ENCODE measurements around the gene VWA5A.

Gene VWA5A

DNA sequence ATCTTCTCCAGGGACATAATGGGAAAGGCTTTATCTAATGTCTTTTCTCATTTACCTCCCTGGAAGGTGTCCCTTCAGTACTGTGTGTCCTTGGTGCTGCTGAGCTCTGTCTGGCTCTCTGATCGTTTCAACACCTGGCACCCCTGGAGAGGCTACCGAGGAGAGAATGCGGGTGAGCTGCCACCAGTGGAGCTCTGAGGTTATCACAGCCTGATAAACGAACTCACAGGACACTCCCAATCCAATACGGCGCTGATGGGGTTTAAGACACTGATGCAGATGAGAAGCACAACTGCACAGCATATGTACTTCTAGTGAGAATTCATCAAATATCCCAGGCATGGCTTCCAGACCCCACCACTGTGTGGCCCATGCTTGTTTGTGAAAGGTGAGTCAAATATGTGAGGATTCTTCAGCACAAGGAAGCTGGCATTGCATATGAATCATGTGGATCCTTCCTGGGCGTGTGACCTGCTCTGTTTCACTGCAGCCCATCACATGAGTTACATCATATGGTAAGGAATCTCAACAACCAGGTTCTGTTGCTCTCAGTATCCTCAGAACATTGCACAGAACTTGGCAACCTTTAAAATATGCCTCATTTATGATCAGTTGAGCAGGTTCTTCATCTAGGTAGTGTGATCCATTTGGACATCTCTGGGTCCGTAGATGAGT is 34.8 kb upstream of the VWA5A start:
- Histone ChIP-seq H3K9ac (ENCODE audit: low read depth, low read length) (no peak overlapping the region), H3K4me3 (ENCODE audit: low read depth in 1 of 2, low read length in 2 of 2) (no peak overlapping the region), H3K79me2 (ENCODE audit: insufficient read depth, low read length) (no peaks in the 10 kb centered on the region), H3K27me3 (ENCODE audit: insufficient read depth, low read length, poor library complexity) (peaks cover 21% of the 10 kb centered on the region), H4K20me1 (ENCODE audit: insufficient read depth, low read length) (no peaks in the 10 kb centered on the region), H3K9me3 (ENCODE audit: insufficient read depth, low read length, severe bottlenecking) (no peaks in the 10 kb centered on the region), H3K36me3 (ENCODE audit: insufficient read depth, low read length) (no peaks in the 10 kb centered on the region), H3K4me1 (ENCODE audit: insufficient read depth, low read length) (no peaks in the 10 kb centered on the region), H3K27ac (ENCODE audit: low read length) (no peak overlapping the region), H3K4me2 (ENCODE audit: insufficient read depth, low read length) (no peak overlapping the region), H2AFZ (ENCODE audit: low read depth, low read length) (no peak overlapping the region)
- DNase-seq: no peak
- ATAC-seq (ENCODE audit: insufficient read depth, low read depth): no peak
- TF ChIP-seq EZH2 (IDR thresholded peaks at IDR 0.05; ENCODE audit: borderline replicate concordance, low read depth, low read length, severe bottlenecking) (no peak), CTCF (IDR thresholded peaks at IDR 0.05; ENCODE audit: borderline replicate concordance, extremely low read depth, low read length, poor library complexity, severe bottlenecking) (no peak)

DNA sequence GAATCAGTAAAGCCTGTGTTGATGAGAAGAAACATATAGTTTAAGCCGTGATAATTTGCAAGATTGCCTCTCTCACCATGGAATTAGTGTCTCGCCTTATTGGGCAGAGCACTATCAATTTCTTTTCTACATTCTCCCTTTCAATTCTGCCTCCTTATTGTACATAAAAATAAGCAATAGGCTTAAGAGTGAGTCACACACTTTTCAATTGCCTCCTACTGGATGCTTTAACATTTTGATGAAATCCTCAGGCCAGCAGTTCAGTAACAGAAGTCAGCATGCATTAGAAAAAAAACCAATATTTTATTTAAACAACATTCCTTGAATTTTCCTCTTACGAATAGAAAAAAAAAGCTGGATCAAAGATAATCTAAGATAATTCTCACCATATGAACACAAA is 33.8 kb upstream of the VWA5A start:
- no peaks in the 10 kb centered on the region for H3K36me3 ChIP-seq (ENCODE audit: insufficient read depth, low read length)
- no peaks in the 10 kb centered on the region for H3K79me2 ChIP-seq (ENCODE audit: insufficient read depth, low read length)
- peaks cover 21% of the 10 kb centered on the region for H3K27me3 ChIP-seq (ENCODE audit: insufficient read depth, low read length, poor library complexity)
- H3K4me1 ChIP-seq (ENCODE audit: insufficient read depth, low read length): no peaks in the 10 kb centered on the region
- no peak overlapping the region for H3K27ac ChIP-seq (ENCODE audit: low read length)
- H4K20me1 ChIP-seq (ENCODE audit: insufficient read depth, low read length): no peaks in the 10 kb centered on the region
- H3K9ac ChIP-seq (ENCODE audit: low read depth, low read length): no peak overlapping the region
- H3K9me3 ChIP-seq (ENCODE audit: insufficient read depth, low read length, severe bottlenecking): no peaks in the 10 kb centered on the region
- TF ChIP-seq EZH2 (IDR thresholded peaks at IDR 0.05; ENCODE audit: borderline replicate concordance, low read depth, low read length, severe bottlenecking) (no peak), CTCF (IDR thresholded peaks at IDR 0.05; ENCODE audit: borderline replicate concordance, extremely low read depth, low read length, poor library complexity, severe bottlenecking) (no peak)
- no peak overlapping the region for H3K4me2 ChIP-seq (ENCODE audit: insufficient read depth, low read length)
- H2AFZ ChIP-seq (ENCODE audit: low read depth, low read length): no peak overlapping the region
- ATAC-seq (ENCODE audit: insufficient read depth, low read depth): no peak
- no peak overlapping the region for H3K4me3 ChIP-seq (ENCODE audit: low read depth in 1 of 2, low read length in 2 of 2)
- no peak for DNase-seq

- DNase-seq (no peak), ATAC-seq (ENCODE audit: insufficient read depth, low read depth) (no peak)
- Histone ChIP-seq H3K79me2 (ENCODE audit: insufficient read depth, low read length) (no peaks in the 10 kb centered on the region), H3K4me1 (ENCODE audit: insufficient read depth, low read length) (no peaks in the 10 kb centered on the region), H2AFZ (ENCODE audit: low read depth, low read length) (no peak overlapping the region), H3K9me3 (ENCODE audit: insufficient read depth, low read length, severe bottlenecking) (no peaks in the 10 kb centered on the region), H3K27ac (ENCODE audit: low read length) (no peak overlapping the region), H3K36me3 (ENCODE audit: insufficient read depth, low read length) (no peaks in the 10 kb centered on the region), H3K4me3 (ENCODE audit: low read depth in 1 of 2, low read length in 2 of 2) (no peak overlapping the region), H4K20me1 (ENCODE audit: insufficient read depth, low read length) (no peaks in the 10 kb centered on the region), H3K9ac (ENCODE audit: low read depth, low read length) (no peak overlapping the region), H3K4me2 (ENCODE audit: insufficient read depth, low read length) (no peak overlapping the region), H3K27me3 (ENCODE audit: insufficient read depth, low read length, poor library complexity) (peaks cover 23% of the 10 kb centered on the region)
- TF ChIP-seq EZH2 (IDR thresholded peaks at IDR 0.05; ENCODE audit: borderline replicate concordance, low read depth, low read length, severe bottlenecking): no peak
Measured at GRCh38 chr11:124082371-124082770, 32.9 kb upstream of the VWA5A start.

DNA sequence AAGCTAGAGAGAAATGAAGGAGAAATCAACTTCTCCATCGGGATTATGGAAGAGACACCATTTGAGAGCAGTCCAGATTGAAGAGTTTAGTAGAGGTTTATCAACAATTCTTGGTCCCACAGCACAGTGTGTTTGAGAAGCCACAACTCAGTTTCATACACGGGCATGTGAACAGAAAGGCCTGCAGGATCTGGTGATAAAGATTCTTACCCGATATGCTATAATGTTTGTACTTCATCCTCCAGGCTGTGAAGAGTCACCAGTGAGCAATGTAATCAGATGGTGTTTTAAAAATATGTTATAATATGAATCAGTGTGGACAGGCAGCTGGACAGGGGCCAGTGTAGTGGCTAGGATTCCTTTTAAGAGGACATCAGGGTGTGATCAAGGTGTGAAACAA is 29.7 kb upstream of the VWA5A start:
- Histone ChIP-seq H2AFZ (ENCODE audit: low read depth, low read length) (no peak overlapping the region), H3K79me2 (ENCODE audit: insufficient read depth, low read length) (no peaks in the 10 kb centered on the region), H3K27ac (ENCODE audit: low read length) (no peak overlapping the region), H3K9ac (ENCODE audit: low read depth, low read length) (no peak overlapping the region), H3K27me3 (ENCODE audit: insufficient read depth, low read length, poor library complexity) (peaks cover 23% of the 10 kb centered on the region), H3K9me3 (ENCODE audit: insufficient read depth, low read length, severe bottlenecking) (no peaks in the 10 kb centered on the region), H3K4me3 (ENCODE audit: low read depth in 1 of 2, low read length in 2 of 2) (no peak overlapping the region), H3K4me2 (ENCODE audit: insufficient read depth, low read length) (no peak overlapping the region), H3K4me1 (ENCODE audit: insufficient read depth, low read length) (no peaks in the 10 kb centered on the region), H4K20me1 (ENCODE audit: insufficient read depth, low read length) (no peaks in the 10 kb centered on the region), H3K36me3 (ENCODE audit: insufficient read depth, low read length) (no peaks in the 10 kb centered on the region)
- TF ChIP-seq CTCF (IDR thresholded peaks at IDR 0.05; ENCODE audit: borderline replicate concordance, extremely low read depth, low read length, poor library complexity, severe bottlenecking) (no peak), EZH2 (IDR thresholded peaks at IDR 0.05; ENCODE audit: borderline replicate concordance, low read depth, low read length, severe bottlenecking) (no peak)
- ATAC-seq (ENCODE audit: insufficient read depth, low read depth) (no peak), DNase-seq (no peak)

Measured in DND-41 (cell line).